AG04449 (cell line): ENCODE measurements around the gene RLN3.

ENCODE experiments used
- CTCF ChIA-PET: fragments of 350-600 bp; formaldehyde crosslinking; extraction: SDS; loops from one replicate; lab custom pipeline; 2021; ENCODE audit warnings: antibody characterized with exemption; lab: Yijun Ruan, JAX
- POLR2A ChIA-PET: fragments of 400-600, 350-600 bp; formaldehyde crosslinking; extraction: SDS; loops from one replicate; lab custom pipeline; 2020; ENCODE audit warnings: antibody characterized with exemption, inconsistent platforms; lab: Yijun Ruan, JAX
- DNase-seq: peaks from one replicate; pipeline ENCODE4 v3.0.0-alpha.2; 2010; ENCODE audit warnings: low read depth, low spot score
- H3K4me3 ChIP-seq: 2 replicates; pipeline ENCODE4 v1.5.1; 2011; ENCODE audit warnings: low read depth, mild to moderate bottlenecking, control low read depth, low read length
- CTCF ChIP-seq: IDR thresholded peaks from one replicate; pipeline ENCODE4 v1.5.1; 2011; ENCODE audit warnings: mild to moderate bottlenecking, moderate library complexity, low read length, control low read depth, inconsistent platforms; ENCODE audit not compliant: insufficient read depth; ENCODE audit errors: missing control alignments

RLN3 gene

GRCh38 chr19:14027856-14028450 is at the start of gene RLN3:
TSS of gene RLN3 (plus strand) at chr19:14028148. CDS start at chr19:14028205, 57 bp downstream.
- ChIA-PET POLR2A (no interaction called here), CTCF (interaction anchor here (0.6 to 1.6 kb wide), 4 partner anchors 9 to 46 kb away, joined by 3 to 7 read pairs (median 4); no protein-coding TSS in a partner anchor)
- H3K4me3 ChIP-seq, result no peak within 1 kb of the TSS
- DNase-seq, result no peak
- no peak for TF ChIP-seq CTCF

- H3K4me3 ChIP-seq, result no peak overlapping the region; the same call in 1 of the 2 replicates
- DNase-seq, result no peak
- ChIA-PET CTCF (interaction anchor here (0.6 to 1.3 kb wide), 2 partner anchors 15 to 78 kb away, joined by 3 read pairs; no protein-coding TSS in a partner anchor), POLR2A (no interaction called here)
- no peak for TF ChIP-seq CTCF
These were observed 49.4 kb upstream of the RLN3 start for GRCh38 chr19:13978351-13979243.

- no peak for DNase-seq
- ChIA-PET POLR2A (no interaction called here), CTCF (interaction anchor here (0.6 to 1.3 kb wide), 2 partner anchors 14 to 78 kb away, joined by 3 read pairs; no protein-coding TSS in a partner anchor)
- H3K4me3 ChIP-seq, result no peak overlapping the region; the same call in 1 of the 2 replicates
- no peak for TF ChIP-seq CTCF
These were observed 48.7 kb upstream of the RLN3 start for GRCh38 chr19:13979244-13979615.

- no peak for DNase-seq
- H3K4me3 ChIP-seq, result no peak overlapping the region
- POLR2A ChIA-PET, result no interaction called here
- TF ChIP-seq CTCF, result no peak
- CTCF ChIA-PET, result interaction anchor here (0.6 to 1.3 kb wide), 2 partner anchors 14 to 79 kb away, joined by 3 read pairs; no protein-coding TSS in a partner anchor
These were observed 48.3 kb upstream of the RLN3 start for GRCh38 chr19:13979686-13980085.

- CTCF ChIA-PET, result interaction anchor here (0.6 kb wide), 1 partner anchor 37 kb away, joined by 4 read pairs; no protein-coding TSS in a partner anchor
- DNase-seq, result no peak
- TF ChIP-seq CTCF, result no peak
- H3K4me3 ChIP-seq, result no peak overlapping the region
- POLR2A ChIA-PET, result no interaction called here
These were observed 47.6 kb upstream of the RLN3 start for GRCh38 chr19:13980340-13980739.

- no peak overlapping the region for H3K4me3 ChIP-seq
- no peak for DNase-seq
- no peak for TF ChIP-seq CTCF
- ChIA-PET POLR2A (no interaction called here), CTCF (interaction anchor here (0.6 kb wide), 1 partner anchor 36 kb away, joined by 4 read pairs; no protein-coding TSS in a partner anchor)
These were observed 46.9 kb upstream of the RLN3 start for GRCh38 chr19:13981021-13981420.
